SU-DHL-6 (cell line): ENCODE data around the gene DNAI2.

ENCODE experiments used
- H2AFZ ChIP-seq: fragments of 200-600 bp; sonication (generic); 2 replicates; pipeline ENCODE4 v1.6.1; 2014; ENCODE audit warnings: low read depth, mild to moderate bottlenecking, moderate library complexity, mixed read lengths, antibody characterized with exemption, low read length; ENCODE audit not compliant: severe bottlenecking
- H3F3A ChIP-seq: fragments of 200-600 bp; shearing (Covaris generic); 2 replicates; pipeline ENCODE4 v1.6.0; 2016; ENCODE audit warnings: antibody characterized with exemption, mild to moderate bottlenecking; ENCODE audit not compliant: insufficient read depth
- H3K27ac ChIP-seq: fragments of 200-600 bp; sonication (generic); 2 replicates; pipeline ENCODE4 v1.5.1; 2016; ENCODE audit warnings: low read depth, mild to moderate bottlenecking, low read length, moderate library complexity, mixed read lengths
- H3K27me3 ChIP-seq: fragments of 200-600 bp; sonication (generic), shearing (Covaris generic); 2 replicates; pipeline ENCODE4 v1.6.0; 2014; ENCODE audit warnings: mild to moderate bottlenecking, low read length
- H3K36me3 ChIP-seq: fragments of 200-600 bp; sonication (generic); 2 replicates; pipeline ENCODE4 v1.6.1; 2014; ENCODE audit warnings: mild to moderate bottlenecking, low read length, mixed read lengths
- H3K4me2 ChIP-seq: fragments of 300-600, 200-600 bp; shearing (Covaris generic), sonication (generic); 2 replicates; pipeline ENCODE4 v1.6.0; 2014; ENCODE audit warnings: low read length, low read depth, mild to moderate bottlenecking; ENCODE audit not compliant: poor library complexity, severe bottlenecking
- H3K4me3 ChIP-seq: fragments of 200-600 bp; sonication (generic); 2 replicates; pipeline ENCODE4 v1.5.1; 2014; ENCODE audit warnings: antibody characterized with exemption, low read length, mild to moderate bottlenecking, mixed read lengths; ENCODE audit not compliant: insufficient read depth, poor library complexity, severe bottlenecking
- H3K79me2 ChIP-seq: fragments of 200-600 bp; sonication (generic); 2 replicates; pipeline ENCODE4 v1.6.1; 2014; ENCODE audit warnings: mild to moderate bottlenecking, low read length, moderate library complexity; ENCODE audit not compliant: insufficient read depth
- H3K9ac ChIP-seq: fragments of 200-600 bp; sonication (generic); 2 replicates; pipeline ENCODE4 v1.7.0; 2014; ENCODE audit warnings: mild to moderate bottlenecking, low read length
- H3K9me2 ChIP-seq: fragments of 200-600 bp; sonication (generic); replicated peaks from 2 replicates; pipeline ENCODE4 v1.6.1; 2014; ENCODE audit warnings: low read length; ENCODE audit not compliant: insufficient read depth
- H3K9me3 ChIP-seq: fragments of 200-600 bp; sonication (generic); 2 replicates; pipeline ENCODE4 v1.6.1; 2014; ENCODE audit warnings: low read length, mixed read lengths; ENCODE audit not compliant: insufficient read depth
- H4K20me1 ChIP-seq: fragments of 200-600 bp; sonication (generic); 2 replicates; pipeline ENCODE4 v1.6.1; 2014; ENCODE audit warnings: low read depth, mild to moderate bottlenecking, antibody characterized with exemption, low read length, moderate library complexity, mixed read lengths
- EZH2phosphoT487 ChIP-seq: fragments of 200-600 bp; sonication (generic), shearing (Covaris generic); conservative IDR thresholded peaks from 2 replicates; pipeline ENCODE4 v1.6.1; 2018; ENCODE audit warnings: mild to moderate bottlenecking, antibody characterized with exemption, low read length, moderate library complexity, mixed read lengths
- TF ChIP-seq, protein P1 (sequence below): fragments of 200-600 bp; sonication (generic); IDR thresholded peaks from one replicate; pipeline ENCODE4 v1.5.1; 2017; ENCODE audit warnings: antibody characterized with exemption, mild to moderate bottlenecking, low read length, moderate library complexity; ENCODE audit not compliant: insufficient read depth, poor library complexity, severe bottlenecking

DNAI2 gene

DNA sequence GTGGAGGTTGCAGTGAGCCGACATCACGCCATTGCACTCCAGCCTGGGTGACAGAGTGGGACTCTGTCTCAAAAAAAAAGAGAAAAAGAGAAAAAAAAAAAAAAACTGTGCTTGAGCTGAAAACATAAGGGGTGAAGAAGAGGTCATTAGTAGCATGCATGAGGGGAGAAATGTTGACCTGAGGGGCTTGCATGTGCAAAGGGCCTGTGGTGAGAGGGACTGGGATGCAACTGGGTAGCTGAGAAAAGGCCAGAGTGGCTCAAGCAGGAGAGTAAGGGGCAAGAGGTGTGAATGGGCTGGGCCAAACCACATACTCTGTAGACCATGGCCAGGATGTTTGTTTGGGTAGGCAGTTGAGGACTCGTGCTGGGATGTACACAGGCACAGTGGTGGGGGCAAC, 55.3 kb downstream of the DNAI2 start:
- H3K79me2 ChIP-seq, result no peaks in the 10 kb centered on the region
- TF ChIP-seq, protein P1, sequence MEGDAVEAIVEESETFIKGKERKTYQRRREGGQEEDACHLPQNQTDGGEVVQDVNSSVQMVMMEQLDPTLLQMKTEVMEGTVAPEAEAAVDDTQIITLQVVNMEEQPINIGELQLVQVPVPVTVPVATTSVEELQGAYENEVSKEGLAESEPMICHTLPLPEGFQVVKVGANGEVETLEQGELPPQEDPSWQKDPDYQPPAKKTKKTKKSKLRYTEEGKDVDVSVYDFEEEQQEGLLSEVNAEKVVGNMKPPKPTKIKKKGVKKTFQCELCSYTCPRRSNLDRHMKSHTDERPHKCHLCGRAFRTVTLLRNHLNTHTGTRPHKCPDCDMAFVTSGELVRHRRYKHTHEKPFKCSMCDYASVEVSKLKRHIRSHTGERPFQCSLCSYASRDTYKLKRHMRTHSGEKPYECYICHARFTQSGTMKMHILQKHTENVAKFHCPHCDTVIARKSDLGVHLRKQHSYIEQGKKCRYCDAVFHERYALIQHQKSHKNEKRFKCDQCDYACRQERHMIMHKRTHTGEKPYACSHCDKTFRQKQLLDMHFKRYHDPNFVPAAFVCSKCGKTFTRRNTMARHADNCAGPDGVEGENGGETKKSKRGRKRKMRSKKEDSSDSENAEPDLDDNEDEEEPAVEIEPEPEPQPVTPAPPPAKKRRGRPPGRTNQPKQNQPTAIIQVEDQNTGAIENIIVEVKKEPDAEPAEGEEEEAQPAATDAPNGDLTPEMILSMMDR, result no peak
- TF ChIP-seq EZH2phosphoT487, result no peak
- H3K27me3 ChIP-seq, result no peaks in the 10 kb centered on the region
- H3F3A ChIP-seq, result no peaks in the 10 kb centered on the region
- H3K9me3 ChIP-seq, result no peaks in the 10 kb centered on the region
- H2AFZ ChIP-seq, result no peak overlapping the region
- H3K4me2 ChIP-seq, result no peak overlapping the region
- H3K36me3 ChIP-seq, result no peaks in the 10 kb centered on the region
- H3K4me3 ChIP-seq, result no peak overlapping the region
- no peaks in the 10 kb centered on the region for H4K20me1 ChIP-seq
- no peaks in the 10 kb centered on the region for H3K9me2 ChIP-seq
- H3K9ac ChIP-seq, result no peak overlapping the region
- no peak overlapping the region for H3K27ac ChIP-seq

DNA sequence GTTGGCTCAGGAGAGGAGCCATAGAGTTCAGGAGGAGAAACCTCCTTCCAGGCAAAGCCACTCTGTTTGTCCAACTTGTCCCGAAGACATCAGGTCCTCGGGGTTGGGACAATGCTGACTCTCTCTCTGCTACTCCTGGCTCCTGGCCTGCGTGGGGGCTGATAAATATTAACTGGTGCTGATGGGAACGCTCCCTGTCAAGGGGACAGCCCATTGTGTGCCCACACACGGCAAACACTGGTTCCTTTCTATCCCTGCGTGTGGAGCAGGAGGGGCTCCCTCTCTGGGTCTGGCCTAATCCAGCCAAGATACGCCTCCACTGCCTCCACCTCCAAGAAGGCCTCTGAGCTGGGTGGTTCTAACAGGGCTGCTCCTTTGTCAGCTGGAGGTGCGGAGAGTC, 56.4 kb downstream of the DNAI2 start:
- H3K36me3 ChIP-seq, result no peaks in the 10 kb centered on the region
- no peak overlapping the region for H3K27ac ChIP-seq
- no peaks in the 10 kb centered on the region for H3F3A ChIP-seq
- H3K9me2 ChIP-seq, result no peaks in the 10 kb centered on the region
- H4K20me1 ChIP-seq, result no peaks in the 10 kb centered on the region
- no peaks in the 10 kb centered on the region for H3K79me2 ChIP-seq
- no peak overlapping the region for H2AFZ ChIP-seq
- H3K4me3 ChIP-seq, result no peak overlapping the region
- TF ChIP-seq, protein P1, result no peak
- TF ChIP-seq EZH2phosphoT487, result no peak
- no peak overlapping the region for H3K4me2 ChIP-seq
- no peaks in the 10 kb centered on the region for H3K9me3 ChIP-seq
- no peak overlapping the region for H3K9ac ChIP-seq
- no peaks in the 10 kb centered on the region for H3K27me3 ChIP-seq

DNA sequence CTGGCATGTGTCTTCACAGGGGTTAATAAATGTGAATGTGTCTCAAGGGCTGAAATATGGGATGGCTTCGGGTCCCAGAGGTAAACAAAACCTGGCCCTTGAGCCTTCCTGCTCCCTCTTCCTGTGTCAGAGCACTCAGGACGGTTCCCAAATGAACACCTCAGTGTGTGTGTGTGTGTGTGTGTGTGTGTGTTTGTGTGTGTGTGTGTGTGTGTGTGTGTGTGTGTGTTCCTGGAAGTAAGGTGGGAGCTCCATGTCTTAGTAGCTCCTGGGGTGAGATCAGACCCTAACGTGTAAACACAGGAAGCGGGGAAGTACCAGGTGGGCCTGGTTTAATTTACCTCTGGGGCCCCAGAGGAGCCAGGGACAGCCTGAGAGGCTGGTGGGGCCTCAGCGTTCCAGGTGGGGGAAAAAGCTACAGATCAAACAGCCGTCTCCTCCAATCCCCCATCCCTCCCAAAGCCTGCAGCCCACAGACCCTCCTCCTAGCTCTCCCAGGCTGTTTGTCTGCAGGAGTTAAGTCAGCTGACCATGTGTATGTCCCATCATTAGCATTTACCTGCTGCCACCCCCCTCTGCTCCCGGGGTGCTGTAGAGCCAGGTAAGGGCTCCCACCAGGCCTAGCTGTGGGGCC, 58.1 kb downstream of the DNAI2 start:
- no peaks in the 10 kb centered on the region for H3K9me2 ChIP-seq
- H2AFZ ChIP-seq, result no peak overlapping the region
- no peak overlapping the region for H3K4me2 ChIP-seq
- no peaks in the 10 kb centered on the region for H3K36me3 ChIP-seq
- no peak overlapping the region for H3K27ac ChIP-seq
- H3F3A ChIP-seq, result no peaks in the 10 kb centered on the region
- H4K20me1 ChIP-seq, result no peaks in the 10 kb centered on the region
- H3K9me3 ChIP-seq, result no peaks in the 10 kb centered on the region
- TF ChIP-seq, protein P1, result no peak
- no peak for TF ChIP-seq EZH2phosphoT487
- H3K9ac ChIP-seq, result no peak overlapping the region
- H3K27me3 ChIP-seq, result no peaks in the 10 kb centered on the region
- no peak overlapping the region for H3K4me3 ChIP-seq
- no peaks in the 10 kb centered on the region for H3K79me2 ChIP-seq
